ENCODE measurements around the gene TOR1A. TPM values are rescaled to one million over a fixed set of nuclear protein-coding genes. Genes with fewer than 3 reads are reported as not detected.
A peak's percentile ranks its signal among the peaks of the same experiment; 100 is the strongest.

The TOR1A gene
- total RNA-seq, 4 donors from 2014 or later, result 29.7 to 46.4 (median 34.4) TPM

DNA sequence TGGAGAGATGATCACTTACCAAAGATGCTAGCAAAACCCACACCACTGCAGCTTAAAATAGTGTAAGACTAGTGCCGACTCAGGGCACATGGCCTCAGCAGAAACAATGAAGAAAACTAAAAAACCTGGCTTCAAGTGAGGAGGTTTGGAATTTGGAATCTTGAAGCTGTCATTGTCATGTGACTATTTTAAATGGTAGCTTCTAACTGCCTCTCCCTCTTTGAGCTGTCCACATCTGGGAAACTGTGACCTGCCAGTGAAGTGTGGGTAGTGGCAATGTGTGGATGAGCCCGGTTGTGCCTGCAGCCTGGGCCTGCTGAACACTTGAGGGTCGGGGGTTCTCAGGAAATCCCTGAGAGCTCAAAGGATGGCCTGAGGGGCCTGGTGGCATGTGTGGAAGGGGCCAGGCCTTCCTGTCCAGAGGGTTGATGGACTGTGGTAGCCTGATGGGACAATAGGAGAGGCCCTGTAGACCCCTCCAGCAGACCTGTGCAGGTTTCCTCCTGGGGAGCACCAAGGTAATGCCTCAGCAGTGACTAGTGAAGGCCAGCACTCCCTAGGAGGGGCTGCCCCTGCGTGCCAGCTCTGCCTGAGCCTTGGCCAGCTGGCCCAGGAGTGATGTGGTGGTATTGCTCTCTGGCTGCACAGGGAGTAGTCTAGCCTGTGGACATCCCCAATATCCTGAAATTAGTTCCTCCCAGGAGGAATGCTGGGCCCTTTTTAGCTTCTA, 24.9 kb upstream of the TOR1A start:
- H3K9me3 ChIP-seq, result no peaks in the 10 kb centered on the region
- DNase-seq (ENCODE audit: extremely low spot score), result no peak
- H3K4me1 ChIP-seq, result peaks cover 0 to 43% (median 40%) of the 10 kb centered on the region in 4 donors
- H3K27ac ChIP-seq (replicated peaks in 1 of 4), result peak overlapping the region; percentile 50 to 87 (median 80)
- H3K36me3 ChIP-seq, result peaks cover 15 to 43% (median 34%) of the 10 kb centered on the region in 4 donors
- TF ChIP-seq, protein P1, sequence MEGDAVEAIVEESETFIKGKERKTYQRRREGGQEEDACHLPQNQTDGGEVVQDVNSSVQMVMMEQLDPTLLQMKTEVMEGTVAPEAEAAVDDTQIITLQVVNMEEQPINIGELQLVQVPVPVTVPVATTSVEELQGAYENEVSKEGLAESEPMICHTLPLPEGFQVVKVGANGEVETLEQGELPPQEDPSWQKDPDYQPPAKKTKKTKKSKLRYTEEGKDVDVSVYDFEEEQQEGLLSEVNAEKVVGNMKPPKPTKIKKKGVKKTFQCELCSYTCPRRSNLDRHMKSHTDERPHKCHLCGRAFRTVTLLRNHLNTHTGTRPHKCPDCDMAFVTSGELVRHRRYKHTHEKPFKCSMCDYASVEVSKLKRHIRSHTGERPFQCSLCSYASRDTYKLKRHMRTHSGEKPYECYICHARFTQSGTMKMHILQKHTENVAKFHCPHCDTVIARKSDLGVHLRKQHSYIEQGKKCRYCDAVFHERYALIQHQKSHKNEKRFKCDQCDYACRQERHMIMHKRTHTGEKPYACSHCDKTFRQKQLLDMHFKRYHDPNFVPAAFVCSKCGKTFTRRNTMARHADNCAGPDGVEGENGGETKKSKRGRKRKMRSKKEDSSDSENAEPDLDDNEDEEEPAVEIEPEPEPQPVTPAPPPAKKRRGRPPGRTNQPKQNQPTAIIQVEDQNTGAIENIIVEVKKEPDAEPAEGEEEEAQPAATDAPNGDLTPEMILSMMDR (IDR thresholded peaks at IDR 0.05), result no peak
- TF ChIP-seq POLR2AphosphoS5 (IDR thresholded peaks at IDR 0.05) (no peak), EP300 (IDR thresholded peaks at IDR 0.05) (no peak), POLR2A (IDR thresholded peaks at IDR 0.05; ENCODE audit: low read depth) (no peak)
- WGBS, result 77% methylated on average over 3 of the region's 4 CpGs
- H3K27me3 ChIP-seq, result no peaks in the 10 kb centered on the region
- no peak overlapping the region for H3K4me3 ChIP-seq
- intact Hi-C loops (cut with DNase I), result no loop called here

DNA sequence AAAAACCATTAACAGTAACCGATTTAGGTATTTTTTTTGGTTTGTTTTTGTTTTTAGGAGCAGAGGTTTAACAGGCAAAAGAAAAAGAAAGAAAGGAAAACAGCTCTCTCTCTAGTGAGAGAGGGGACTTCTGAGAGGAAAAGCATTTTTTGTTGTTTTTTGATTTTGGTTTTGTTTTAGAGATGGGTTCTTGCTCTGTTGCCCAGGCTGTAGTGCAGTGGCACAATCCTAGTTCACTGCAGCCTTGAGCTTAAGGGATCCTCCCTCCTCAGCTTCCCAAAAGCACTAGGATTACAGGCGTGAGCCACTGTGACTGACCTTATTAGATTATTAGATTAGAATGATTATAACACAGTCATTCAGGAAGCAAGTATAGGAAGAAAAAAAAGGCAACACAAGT, 21.4 kb upstream of the TOR1A start:
- H3K27me3 ChIP-seq, result no peaks in the 10 kb centered on the region
- TF ChIP-seq EP300 (IDR thresholded peaks at IDR 0.05), result no peak
- TF ChIP-seq, protein P1 (IDR thresholded peaks at IDR 0.05), result no peak
- no peak for TF ChIP-seq POLR2A (IDR thresholded peaks at IDR 0.05; ENCODE audit: low read depth)
- TF ChIP-seq POLR2AphosphoS5 (IDR thresholded peaks at IDR 0.05), result no peak
- H3K9me3 ChIP-seq, result no peaks in the 10 kb centered on the region
- no peak overlapping the region for H3K4me3 ChIP-seq
- no peak for DNase-seq (ENCODE audit: extremely low spot score)
- WGBS, result 79% methylated on average over 2 of the region's 2 CpGs
- H3K36me3 ChIP-seq, result peaks cover 0 to 16% (median 13%) of the 10 kb centered on the region in 4 donors
- intact Hi-C loops (cut with DNase I), result no loop called here
- peaks cover 0 to 21% (median 17%) of the 10 kb centered on the region in 4 donors for H3K4me1 ChIP-seq
- H3K27ac ChIP-seq (replicated peaks in 1 of 4), result no peak overlapping the region

- 54% methylated on average over 4 of the region's 4 CpGs for WGBS
- TF ChIP-seq, protein P1 (IDR thresholded peaks at IDR 0.05), result no peak
- TF ChIP-seq POLR2A (IDR thresholded peaks at IDR 0.05; ENCODE audit: low read depth), result no peak
- TF ChIP-seq POLR2AphosphoS5 (IDR thresholded peaks at IDR 0.05), result no peak
- no peak for TF ChIP-seq EP300 (IDR thresholded peaks at IDR 0.05)
- no peak overlapping the region for H3K27ac ChIP-seq (replicated peaks in 1 of 4)
- intact Hi-C loops (cut with DNase I), result no loop called here
- H3K9me3 ChIP-seq, result no peaks in the 10 kb centered on the region
- peaks cover 16 to 43% (median 38%) of the 10 kb centered on the region in 4 donors for H3K4me1 ChIP-seq
- DNase-seq (ENCODE audit: extremely low spot score), result no peak
- H3K27me3 ChIP-seq, result no peaks in the 10 kb centered on the region
- H3K36me3 ChIP-seq, result peaks cover 0 to 11% (median 8%) of the 10 kb centered on the region in 4 donors
- H3K4me3 ChIP-seq, result no peak overlapping the region
Measured at GRCh38 chr9:129841071-129841470, 17.1 kb upstream of the TOR1A start.

GRCh38 chr9:129840034-129840433, 16.1 kb upstream of the TOR1A start:
- DNase-seq (ENCODE audit: extremely low spot score), result no peak
- TF ChIP-seq, protein P1 (IDR thresholded peaks at IDR 0.05), result no peak
- TF ChIP-seq POLR2AphosphoS5 (IDR thresholded peaks at IDR 0.05) (no peak), EP300 (IDR thresholded peaks at IDR 0.05) (no peak), POLR2A (IDR thresholded peaks at IDR 0.05; ENCODE audit: low read depth) (no peak)
- intact Hi-C loops (cut with DNase I), result no loop called here
- no peaks in the 10 kb centered on the region for H3K27me3 ChIP-seq
- peak overlapping the region in 1 of 4 donors; percentile 26 for H3K27ac ChIP-seq (replicated peaks in 1 of 4)
- H3K9me3 ChIP-seq, result no peaks in the 10 kb centered on the region
- H3K36me3 ChIP-seq, result peaks cover 0 to 11% (median 8%) of the 10 kb centered on the region in 4 donors
- H3K4me1 ChIP-seq, result peaks cover 19 to 47% (median 42%) of the 10 kb centered on the region in 4 donors
- H3K4me3 ChIP-seq, result no peak overlapping the region
- 89% methylated on average over 6 of the region's 8 CpGs for WGBS
